Astrocyte of the cerebellum (primary cell): ENCODE data around the gene SCRN1.

ENCODE experiments used
- DNase-seq: peaks from one replicate; pipeline ENCODE4 v3.0.0-alpha.2; 2011; ENCODE audit warnings: low read depth
- H3K4me3 ChIP-seq: 2 replicates; pipeline ENCODE4 v1.5.1; 2011; ENCODE audit warnings: mild to moderate bottlenecking, low read depth, low read length, moderate library complexity
- CTCF ChIP-seq: IDR thresholded peaks from 2 replicates; pipeline ENCODE4 v1.5.1; 2012; ENCODE audit warnings: low read length, low read depth, moderate library complexity, mild to moderate bottlenecking; ENCODE audit errors: missing control alignments
- in situ Hi-C: cut with HindIII; loops from 2 replicates; pipeline ENCODE4 v1.10.0; 2017; ENCODE audit warnings: low sequenced_read_pairs

The SCRN1 gene

GRCh38 chr7:29906200-29907022 lies 83.2 kb downstream of the SCRN1 start:
- no peak for DNase-seq
- H3K4me3 ChIP-seq, result no peak overlapping the region
- in situ Hi-C loops, result no loop called here
- no peak for TF ChIP-seq CTCF

GRCh38 chr7:29900745-29901144 lies 88.9 kb downstream of the SCRN1 start:
- no peak for TF ChIP-seq CTCF
- DNase-seq, result no peak
- no peak overlapping the region for H3K4me3 ChIP-seq
- in situ Hi-C loops, result no loop called here

- no peak for DNase-seq
- in situ Hi-C loops, result no loop called here
- H3K4me3 ChIP-seq, result no peak overlapping the region
- TF ChIP-seq CTCF, result no peak
These were observed 91.3 kb downstream of the SCRN1 start for GRCh38 chr7:29898301-29898700.

GRCh38 chr7:29896685-29897411 lies 92.8 kb downstream of the SCRN1 start:
- DNase-seq, result no peak
- H3K4me3 ChIP-seq, result no peak overlapping the region
- in situ Hi-C loops, result no loop called here
- TF ChIP-seq CTCF, result no peak

GRCh38 chr7:29895559-29895958 lies 94.0 kb downstream of the SCRN1 start:
- no peak for DNase-seq
- no peak overlapping the region for H3K4me3 ChIP-seq
- no peak for TF ChIP-seq CTCF
- in situ Hi-C loops, result no loop called here

GRCh38 chr7:29894256-29894655 lies 95.3 kb downstream of the SCRN1 start:
- no peak overlapping the region for H3K4me3 ChIP-seq
- TF ChIP-seq CTCF, result no peak
- in situ Hi-C loops, result no loop called here
- DNase-seq, result no peak
